ENCODE results near the gene SPATA3.

SPATA3 gene

GRCh38 chr2:230999477-230999876 is 3.6 kb downstream of the SPATA3 start:
- no peak overlapping the region for H3K4me2 ChIP-seq (ENCODE audit: low read depth, low read length, poor library complexity, severe bottlenecking)
- H3K79me2 ChIP-seq (ENCODE audit: insufficient read depth, low read length) = no peaks in the 10 kb centered on the region
- H3K27me3 ChIP-seq (ENCODE audit: low read length) = no peaks in the 10 kb centered on the region
- H3K9me3 ChIP-seq (ENCODE audit: insufficient read depth, low read length) = no peaks in the 10 kb centered on the region
- H3K9ac ChIP-seq (ENCODE audit: low read length) = no peak overlapping the region
- no peaks in the 10 kb centered on the region for H4K20me1 ChIP-seq (ENCODE audit: low read depth, low read length)
- no peaks in the 10 kb centered on the region for H3F3A ChIP-seq (ENCODE audit: insufficient read depth)
- no peak overlapping the region for H2AFZ ChIP-seq (ENCODE audit: low read depth, low read length, severe bottlenecking)
- H3K9me2 ChIP-seq (replicated peaks; ENCODE audit: insufficient read depth, low read length) = no peaks in the 10 kb centered on the region
- TF ChIP-seq, protein P1, sequence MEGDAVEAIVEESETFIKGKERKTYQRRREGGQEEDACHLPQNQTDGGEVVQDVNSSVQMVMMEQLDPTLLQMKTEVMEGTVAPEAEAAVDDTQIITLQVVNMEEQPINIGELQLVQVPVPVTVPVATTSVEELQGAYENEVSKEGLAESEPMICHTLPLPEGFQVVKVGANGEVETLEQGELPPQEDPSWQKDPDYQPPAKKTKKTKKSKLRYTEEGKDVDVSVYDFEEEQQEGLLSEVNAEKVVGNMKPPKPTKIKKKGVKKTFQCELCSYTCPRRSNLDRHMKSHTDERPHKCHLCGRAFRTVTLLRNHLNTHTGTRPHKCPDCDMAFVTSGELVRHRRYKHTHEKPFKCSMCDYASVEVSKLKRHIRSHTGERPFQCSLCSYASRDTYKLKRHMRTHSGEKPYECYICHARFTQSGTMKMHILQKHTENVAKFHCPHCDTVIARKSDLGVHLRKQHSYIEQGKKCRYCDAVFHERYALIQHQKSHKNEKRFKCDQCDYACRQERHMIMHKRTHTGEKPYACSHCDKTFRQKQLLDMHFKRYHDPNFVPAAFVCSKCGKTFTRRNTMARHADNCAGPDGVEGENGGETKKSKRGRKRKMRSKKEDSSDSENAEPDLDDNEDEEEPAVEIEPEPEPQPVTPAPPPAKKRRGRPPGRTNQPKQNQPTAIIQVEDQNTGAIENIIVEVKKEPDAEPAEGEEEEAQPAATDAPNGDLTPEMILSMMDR (IDR thresholded peaks at IDR 0.05; ENCODE audit: insufficient read depth, low read length, poor library complexity, severe bottlenecking) = no peak
- TF ChIP-seq EZH2phosphoT487 (conservative IDR thresholded peaks at IDR 0.05; ENCODE audit: low read length) = no peak
- no peak overlapping the region for H3K27ac ChIP-seq (ENCODE audit: low read depth, low read length)
- H3K36me3 ChIP-seq (ENCODE audit: low read length) = no peaks in the 10 kb centered on the region
- H3K4me3 ChIP-seq (ENCODE audit: insufficient read depth, low read length, poor library complexity, severe bottlenecking) = no peak overlapping the region

DNA sequence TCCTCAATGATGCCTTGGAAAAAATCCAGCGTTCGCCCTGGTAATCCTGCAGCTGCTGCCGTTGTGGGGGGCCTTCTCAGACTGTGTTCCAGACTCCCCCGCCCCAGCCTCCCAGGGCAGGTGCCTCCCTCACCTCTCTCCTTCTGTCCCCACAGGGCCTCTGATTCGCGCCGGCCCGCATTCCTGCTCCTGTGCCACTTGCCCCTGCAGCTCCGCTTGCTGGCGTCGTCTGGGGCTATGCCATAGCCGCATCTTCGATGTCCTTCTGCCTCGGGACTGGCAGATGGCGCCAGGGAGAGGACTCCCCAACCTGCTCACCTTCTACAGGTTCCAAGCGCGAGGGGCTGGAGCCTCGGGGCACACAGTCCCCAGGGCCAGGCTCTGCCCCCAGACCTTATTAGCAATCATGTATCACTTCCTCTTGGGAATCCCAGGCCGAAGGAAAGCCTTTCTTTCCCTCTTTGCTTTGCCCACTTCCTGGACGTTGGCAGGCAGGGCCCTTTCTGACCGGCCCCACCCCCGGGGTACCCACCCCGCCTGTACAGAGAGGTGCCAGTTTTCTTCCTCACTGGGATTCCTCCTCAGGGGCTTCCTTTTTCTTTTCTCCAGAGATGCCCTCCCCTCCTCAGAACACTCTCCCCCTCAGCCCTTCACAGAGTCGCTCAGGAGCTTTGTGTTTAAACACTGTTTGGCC is 4.4 kb downstream of the SPATA3 start:
- Histone ChIP-seq H3K9ac (ENCODE audit: low read length) (no peak overlapping the region), H4K20me1 (ENCODE audit: low read depth, low read length) (no peaks in the 10 kb centered on the region), H3K36me3 (ENCODE audit: low read length) (no peaks in the 10 kb centered on the region), H2AFZ (ENCODE audit: low read depth, low read length, severe bottlenecking) (no peak overlapping the region), H3K27ac (ENCODE audit: low read depth, low read length) (no peak overlapping the region), H3K4me3 (ENCODE audit: insufficient read depth, low read length, poor library complexity, severe bottlenecking) (no peak overlapping the region), H3K9me2 (replicated peaks; ENCODE audit: insufficient read depth, low read length) (no peaks in the 10 kb centered on the region), H3K79me2 (ENCODE audit: insufficient read depth, low read length) (no peaks in the 10 kb centered on the region), H3K27me3 (ENCODE audit: low read length) (no peaks in the 10 kb centered on the region), H3F3A (ENCODE audit: insufficient read depth) (no peaks in the 10 kb centered on the region), H3K9me3 (ENCODE audit: insufficient read depth, low read length) (no peaks in the 10 kb centered on the region), H3K4me2 (ENCODE audit: low read depth, low read length, poor library complexity, severe bottlenecking) (no peak overlapping the region)
- TF ChIP-seq EZH2phosphoT487 (conservative IDR thresholded peaks at IDR 0.05; ENCODE audit: low read length) = no peak
- TF ChIP-seq, protein P1 (IDR thresholded peaks at IDR 0.05; ENCODE audit: insufficient read depth, low read length, poor library complexity, severe bottlenecking) = no peak

- no peaks in the 10 kb centered on the region for H3K9me2 ChIP-seq (replicated peaks; ENCODE audit: insufficient read depth, low read length)
Measured at GRCh38 chr2:231001036-231001435, 5.1 kb downstream of the SPATA3 start.

More at GRCh38 chr2:231001036-231001435, 5.1 kb downstream of the SPATA3 start:
- H3K4me3 ChIP-seq (ENCODE audit: insufficient read depth, low read length, poor library complexity, severe bottlenecking) = no peak overlapping the region
- H3K79me2 ChIP-seq (ENCODE audit: insufficient read depth, low read length) = no peaks in the 10 kb centered on the region
- no peak overlapping the region for H3K27ac ChIP-seq (ENCODE audit: low read depth, low read length)
- no peaks in the 10 kb centered on the region for H3K27me3 ChIP-seq (ENCODE audit: low read length)
- H4K20me1 ChIP-seq (ENCODE audit: low read depth, low read length) = no peaks in the 10 kb centered on the region
- no peak overlapping the region for H2AFZ ChIP-seq (ENCODE audit: low read depth, low read length, severe bottlenecking)
- no peak overlapping the region for H3K4me2 ChIP-seq (ENCODE audit: low read depth, low read length, poor library complexity, severe bottlenecking)
- no peaks in the 10 kb centered on the region for H3K36me3 ChIP-seq (ENCODE audit: low read length)
- no peaks in the 10 kb centered on the region for H3K9me3 ChIP-seq (ENCODE audit: insufficient read depth, low read length)
- no peaks in the 10 kb centered on the region for H3F3A ChIP-seq (ENCODE audit: insufficient read depth)
- TF ChIP-seq, protein P1 (IDR thresholded peaks at IDR 0.05; ENCODE audit: insufficient read depth, low read length, poor library complexity, severe bottlenecking) = no peak
- TF ChIP-seq EZH2phosphoT487 (conservative IDR thresholded peaks at IDR 0.05; ENCODE audit: low read length) = no peak
- H3K9ac ChIP-seq (ENCODE audit: low read length) = no peak overlapping the region

Measured in SU-DHL-6 (cell line).